SK-N-SH (cell line): ENCODE measurements around the gene APLP1. TPM values are rescaled to one million over a fixed set of nuclear protein-coding genes. Genes with fewer than 3 reads are reported as not detected.

ENCODE experiments used
- CTCF ChIA-PET: fragments of 300-600, 350-600 bp; formaldehyde crosslinking; extraction: SDS; loops from one replicate; lab custom pipeline; 2021; lab: Yijun Ruan, JAX
- POLR2A ChIA-PET: fragments of 350-600 bp; sonication (Branson Sonifier 250); formaldehyde crosslinking; extraction: SDS; loops from one replicate; lab custom pipeline; 2020; ENCODE audit warnings: antibody characterized with exemption, inconsistent platforms; lab: Yijun Ruan, JAX
- DNase-seq: peaks from one replicate; pipeline ENCODE4 v3.0.0; 2012
- H2AFZ ChIP-seq: fragments of 200-600 bp; sonication (generic); 2 replicates; pipeline ENCODE4 v1.8.1; 2016; ENCODE audit warnings: antibody characterized with exemption, mild to moderate bottlenecking, low read depth
- H3F3A ChIP-seq: fragments of 200-600 bp; sonication (generic); replicated peaks from 2 replicates; pipeline ENCODE3; 2016; ENCODE audit warnings: antibody characterized with exemption, mild to moderate bottlenecking; ENCODE audit not compliant: insufficient read depth
- H3K27ac ChIP-seq, 2 experiments: fragments of 200-500 bp in 1 of 2; fragments of 200-600 bp in 1 of 2; sonication (Bioruptor generic) in 1 of 2; sonication (generic), shearing (Covaris generic) in 1 of 2; 2 replicates each; pipeline versions ENCODE4 v1.5.1 to v1.6.1; 2014 to 2016; ENCODE audit warnings: low read depth in 2 of 2, inconsistent platforms in 1 of 2, low read length in 1 of 2, mild to moderate bottlenecking in 1 of 2, mixed read lengths in 1 of 2
- H3K27me3 ChIP-seq: fragments of 200-600 bp; sonication (generic), shearing (Covaris generic); 2 replicates; pipeline ENCODE4 v1.6.1; 2016; ENCODE audit warnings: mixed run types; ENCODE audit not compliant: insufficient read depth
- H3K36me3 ChIP-seq, 2 experiments: fragments of 200-500 bp in 1 of 2; fragments of 200-600 bp in 1 of 2; sonication (Bioruptor generic) in 1 of 2; sonication (generic) in 1 of 2; replicated peaks in 1 of 2; 2 replicates each; pipeline versions ENCODE3 to v1.5.1; 2014 to 2016; ENCODE audit warnings: low read length in 1 of 2, mild to moderate bottlenecking in 1 of 2; ENCODE audit not compliant: insufficient read depth in 2 of 2, control insufficient read depth in 1 of 2
- H3K4me1 ChIP-seq, 2 experiments: fragments of 200-500 bp in 1 of 2; fragments of 200-600 bp in 1 of 2; sonication (Bioruptor generic) in 1 of 2; sonication (generic), shearing (Covaris generic) in 1 of 2; 2 replicates each; pipeline versions ENCODE4 v1.5.1 to v1.6.1; 2014 to 2016; ENCODE audit warnings: low read depth in 1 of 2, low read length in 1 of 2, mixed run types in 1 of 2; ENCODE audit not compliant: insufficient read depth in 2 of 2, control insufficient read depth in 1 of 2
- H3K4me2 ChIP-seq: fragments of 200-600 bp; sonication (generic), shearing (Covaris generic); 2 replicates; pipeline ENCODE4 v1.6.1; 2017; ENCODE audit warnings: mixed run types
- H3K4me3 ChIP-seq, 2 experiments: fragments of 200-500 bp in 1 of 2; fragments of 200-600 bp in 1 of 2; sonication (Bioruptor generic) in 1 of 2; sonication (generic), shearing (Covaris generic) in 1 of 2; 2 replicates each; pipeline versions ENCODE4 v1.5.1 to v1.8.1; 2014 to 2016; ENCODE audit warnings: low read depth in 2 of 2, inconsistent platforms in 1 of 2, low read length in 1 of 2, mild to moderate bottlenecking in 1 of 2, mixed read lengths in 1 of 2, moderate library complexity in 1 of 2
- H3K79me2 ChIP-seq: fragments of 200-600 bp; sonication (generic); 2 replicates; pipeline ENCODE4 v1.8.1; 2017; ENCODE audit warnings: mild to moderate bottlenecking; ENCODE audit not compliant: insufficient read depth
- H3K9ac ChIP-seq: fragments of 200-600 bp; sonication (generic); 2 replicates; pipeline ENCODE4 v1.6.1; 2017; ENCODE audit warnings: mixed run types
- H3K9me2 ChIP-seq: fragments of 200-600 bp; sonication (generic); 2 replicates; pipeline ENCODE4 v1.6.1; 2017; ENCODE audit warnings: mixed run types
- H3K9me3 ChIP-seq: fragments of 200-600 bp; sonication (generic); 2 replicates; pipeline ENCODE4 v1.6.1; 2017; ENCODE audit warnings: mixed run types, mild to moderate bottlenecking, moderate library complexity
- H4K20me1 ChIP-seq: fragments of 200-600 bp; sonication (generic); 2 replicates; pipeline ENCODE4 v1.6.1; 2017; ENCODE audit warnings: mild to moderate bottlenecking, mixed run types; ENCODE audit not compliant: insufficient read depth
- CHD2 ChIP-seq: fragments of 150-350 bp; IDR thresholded peaks from 2 replicates; pipeline ENCODE4 v1.6.1; 2018; ENCODE audit warnings: low read length; ENCODE audit not compliant: partially characterized antibody
- CTCF ChIP-seq: fragments of 200-600 bp; sonication (generic); IDR thresholded peaks from 2 replicates; pipeline ENCODE4 v1.6.1; 2017; ENCODE audit warnings: antibody characterized with exemption, mild to moderate bottlenecking, moderate library complexity
- FOSL2 ChIP-seq: IDR thresholded peaks from 2 replicates; pipeline ENCODE4 v1.4.0; 2012; ENCODE audit warnings: low read depth, mild to moderate bottlenecking, moderate library complexity, borderline replicate concordance
- GATA2 ChIP-seq: sonication (generic); formaldehyde crosslinking; IDR thresholded peaks from 2 replicates; pipeline ENCODE4 v1.5.0; 2020; ENCODE audit warnings: mild to moderate bottlenecking, missing genetic modification reagents
- IRF3 ChIP-seq: fragments of 150-350 bp; IDR thresholded peaks from 2 replicates; pipeline ENCODE4 v1.6.1; 2016; ENCODE audit warnings: mild to moderate bottlenecking, low read depth, low read length
- JUND ChIP-seq: IDR thresholded peaks from 2 replicates; pipeline ENCODE4 v1.4.0; 2012
- MXI1 ChIP-seq: IDR thresholded peaks from 2 replicates; pipeline ENCODE4 v1.6.1; 2012; ENCODE audit warnings: mild to moderate bottlenecking, low read depth, low read length, improper control_type of control experiment
- NRF1 ChIP-seq: IDR thresholded peaks from 2 replicates; pipeline ENCODE4 v1.6.1; 2012; ENCODE audit warnings: low read depth, mild to moderate bottlenecking, low read length
- RAD21 ChIP-seq: IDR thresholded peaks from 2 replicates; pipeline ENCODE4 v1.6.1; 2012; ENCODE audit warnings: mild to moderate bottlenecking, low read length
- RFX5 ChIP-seq: IDR thresholded peaks from 2 replicates; pipeline ENCODE4 v1.6.1; 2012; ENCODE audit warnings: mild to moderate bottlenecking, improper control_type of control experiment, low read length
- RXRA ChIP-seq: IDR thresholded peaks from 2 replicates; pipeline ENCODE4 v1.4.0; 2012; ENCODE audit warnings: low read depth, mild to moderate bottlenecking, borderline replicate concordance
- SIN3A ChIP-seq: IDR thresholded peaks from 2 replicates; pipeline ENCODE4 v1.6.1; 2012; ENCODE audit warnings: low read depth, mild to moderate bottlenecking, low read length, moderate library complexity, borderline replicate concordance
- USF1 ChIP-seq: IDR thresholded peaks from 2 replicates; pipeline ENCODE4 v1.4.0; 2012; ENCODE audit warnings: low read depth, borderline replicate concordance
- ZBTB33 ChIP-seq: IDR thresholded peaks from 2 replicates; pipeline ENCODE4 v1.4.0; 2012; ENCODE audit warnings: low read depth, borderline replicate concordance
- WGBS: methylation state at CpG from one replicate; pipeline ENCODE4 v1.1.6; 2017; ENCODE audit warnings: low lambda C conversion rate; 5-methylcytosine and 5-hydroxymethylcytosine counted together
- polyA plus RNA-seq, 3 experiments: library from polyadenylated mRNA; depleted of rRNA; stranded (reverse); fragments of >200 nt; gene quantifications; 2 replicates each; pipeline ENCODE4 v1.2.3, GENCODE V29; 2012

APLP1 gene
- polyA plus RNA-seq, 1 of the 3 experiments (the other 2 are of a cell fraction): 66.7 TPM

GRCh38 chr19:35858311-35858710 is 10.1 kb upstream of the APLP1 start (continued):
- TF ChIP-seq FOSL2 (no peak), MXI1 (no peak), JUND (no peak), CHD2 (no peak), IRF3 (no peak), USF1 (no peak)
- TF ChIP-seq, all 33 proteins: peak for 0

- no peak overlapping the region for H3K4me3 ChIP-seq
- TF ChIP-seq SIN3A (no peak), ZBTB33 (no peak), NRF1 (no peak), RAD21 (no peak)
- no peak overlapping the region for H3K27ac ChIP-seq
- H3K4me2 ChIP-seq: no peak overlapping the region
- H3K27me3 ChIP-seq: no peaks in the 10 kb centered on the region
- H2AFZ ChIP-seq: no peak overlapping the region
- no peak overlapping the region for H3K9ac ChIP-seq
- H4K20me1 ChIP-seq: no peaks in the 10 kb centered on the region
- no peaks in the 10 kb centered on the region for H3F3A ChIP-seq
- no peaks in the 10 kb centered on the region for H3K9me3 ChIP-seq
- WGBS: 66% methylated on average over 4 of the region's 4 CpGs
- no peak for DNase-seq
- H3K4me1 ChIP-seq: peaks cover 0 to 11% of the 10 kb centered on the region in 2 experiments; a peak in 1 of 4 replicates
- no peaks in the 10 kb centered on the region for H3K79me2 ChIP-seq
- no peaks in the 10 kb centered on the region for H3K9me2 ChIP-seq
- no peaks in the 10 kb centered on the region for H3K36me3 ChIP-seq
- POLR2A ChIA-PET: no interaction called here
- CTCF ChIA-PET: interaction anchor here (1.2 kb wide), 1 partner anchor 9 kb away, joined by 5 read pairs; no protein-coding TSS in a partner anchor
Observed at GRCh38 chr19:35859414-35859813, 9.0 kb upstream of the APLP1 start.

GRCh38 chr19:35860436-35860817 is 7.9 kb upstream of the APLP1 start:
- no peaks in the 10 kb centered on the region for H3F3A ChIP-seq
- H2AFZ ChIP-seq: no peak overlapping the region
- no peak overlapping the region for H3K4me3 ChIP-seq
- no peak overlapping the region for H3K27ac ChIP-seq
- no peak overlapping the region for H3K4me2 ChIP-seq
- no peak for DNase-seq
- no peaks in the 10 kb centered on the region for H3K36me3 ChIP-seq
- H3K9me2 ChIP-seq: no peaks in the 10 kb centered on the region
- no peaks in the 10 kb centered on the region for H3K27me3 ChIP-seq
- peaks cover 0 to 11% of the 10 kb centered on the region in 2 experiments; a peak in 1 of 4 replicates for H3K4me1 ChIP-seq
- no peaks in the 10 kb centered on the region for H3K9me3 ChIP-seq
- 77% methylated on average over 19 of the region's 24 CpGs for WGBS
- H4K20me1 ChIP-seq: no peaks in the 10 kb centered on the region
- no peak overlapping the region for H3K9ac ChIP-seq
- no peaks in the 10 kb centered on the region for H3K79me2 ChIP-seq
- ChIA-PET POLR2A (no interaction called here), CTCF (interaction anchor here (1.0 to 1.2 kb wide), 2 partner anchors 10 to 11 kb away, joined by 3 to 5 read pairs; no protein-coding TSS in a partner anchor)
- no peak for TF ChIP-seq GATA2 (CRISPR knock-in tag)
- no peak for TF ChIP-seq RFX5
- no peak for TF ChIP-seq JUND
- TF ChIP-seq RXRA: no peak
- no peak for TF ChIP-seq USF1
- TF ChIP-seq CTCF: no peak
- TF ChIP-seq CHD2: no peak
- TF ChIP-seq SIN3A: no peak
- no peak for TF ChIP-seq IRF3
